ENCODE data around the gene POLR2M.
A peak's percentile ranks its signal among the peaks of the same experiment; 100 is the strongest.

POLR2M gene

DNA sequence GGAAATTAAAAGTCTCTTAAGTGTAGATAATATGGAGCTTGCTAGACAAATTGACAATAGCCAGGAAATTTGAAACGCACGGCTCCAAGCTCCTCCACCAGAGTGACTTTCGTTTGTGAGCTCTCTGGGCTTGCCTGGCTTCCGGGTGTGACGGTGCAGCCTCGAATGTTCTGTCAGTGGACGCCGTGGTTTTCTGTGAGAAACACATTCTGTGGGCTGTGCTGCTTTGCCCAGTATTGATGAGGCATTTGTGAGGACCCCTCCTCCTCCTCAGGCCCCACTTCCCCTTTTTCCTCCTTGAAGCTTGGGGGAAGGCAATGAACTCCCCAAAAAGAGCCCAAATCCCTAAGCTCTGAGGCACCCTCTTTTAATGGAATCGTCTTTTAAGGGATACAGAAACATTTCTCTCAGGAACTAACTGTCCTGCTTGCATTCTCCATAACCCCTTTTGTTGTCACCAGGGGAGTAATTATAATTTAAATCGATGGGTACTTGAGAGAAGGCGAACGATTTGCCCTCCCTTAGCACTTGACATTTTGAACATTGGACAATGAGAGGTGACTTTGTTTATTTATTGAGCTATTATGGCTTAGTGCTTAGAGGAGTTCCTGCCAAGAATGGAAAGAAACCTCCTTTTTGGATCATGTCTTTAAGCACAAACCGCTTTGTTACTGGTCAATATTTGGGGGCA, 40.8 kb downstream of the POLR2M start:
- ChIA-PET POLR2A (ENCODE audit: low non-redundant PET) (no interaction called here), CTCF (interaction anchor here (0.7 to 1.7 kb wide), 3 partner anchors 15 to 324 kb away, joined by 5 to 7 read pairs (median 7); no protein-coding TSS in a partner anchor)
- no peak for DNase-seq (ENCODE audit: low spot score)
- no peak overlapping the region for H3K27ac ChIP-seq
- TF ChIP-seq, protein P1, sequence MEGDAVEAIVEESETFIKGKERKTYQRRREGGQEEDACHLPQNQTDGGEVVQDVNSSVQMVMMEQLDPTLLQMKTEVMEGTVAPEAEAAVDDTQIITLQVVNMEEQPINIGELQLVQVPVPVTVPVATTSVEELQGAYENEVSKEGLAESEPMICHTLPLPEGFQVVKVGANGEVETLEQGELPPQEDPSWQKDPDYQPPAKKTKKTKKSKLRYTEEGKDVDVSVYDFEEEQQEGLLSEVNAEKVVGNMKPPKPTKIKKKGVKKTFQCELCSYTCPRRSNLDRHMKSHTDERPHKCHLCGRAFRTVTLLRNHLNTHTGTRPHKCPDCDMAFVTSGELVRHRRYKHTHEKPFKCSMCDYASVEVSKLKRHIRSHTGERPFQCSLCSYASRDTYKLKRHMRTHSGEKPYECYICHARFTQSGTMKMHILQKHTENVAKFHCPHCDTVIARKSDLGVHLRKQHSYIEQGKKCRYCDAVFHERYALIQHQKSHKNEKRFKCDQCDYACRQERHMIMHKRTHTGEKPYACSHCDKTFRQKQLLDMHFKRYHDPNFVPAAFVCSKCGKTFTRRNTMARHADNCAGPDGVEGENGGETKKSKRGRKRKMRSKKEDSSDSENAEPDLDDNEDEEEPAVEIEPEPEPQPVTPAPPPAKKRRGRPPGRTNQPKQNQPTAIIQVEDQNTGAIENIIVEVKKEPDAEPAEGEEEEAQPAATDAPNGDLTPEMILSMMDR (conservative IDR thresholded peaks at IDR 0.05; ENCODE audit: low read depth) = no peak

DNA sequence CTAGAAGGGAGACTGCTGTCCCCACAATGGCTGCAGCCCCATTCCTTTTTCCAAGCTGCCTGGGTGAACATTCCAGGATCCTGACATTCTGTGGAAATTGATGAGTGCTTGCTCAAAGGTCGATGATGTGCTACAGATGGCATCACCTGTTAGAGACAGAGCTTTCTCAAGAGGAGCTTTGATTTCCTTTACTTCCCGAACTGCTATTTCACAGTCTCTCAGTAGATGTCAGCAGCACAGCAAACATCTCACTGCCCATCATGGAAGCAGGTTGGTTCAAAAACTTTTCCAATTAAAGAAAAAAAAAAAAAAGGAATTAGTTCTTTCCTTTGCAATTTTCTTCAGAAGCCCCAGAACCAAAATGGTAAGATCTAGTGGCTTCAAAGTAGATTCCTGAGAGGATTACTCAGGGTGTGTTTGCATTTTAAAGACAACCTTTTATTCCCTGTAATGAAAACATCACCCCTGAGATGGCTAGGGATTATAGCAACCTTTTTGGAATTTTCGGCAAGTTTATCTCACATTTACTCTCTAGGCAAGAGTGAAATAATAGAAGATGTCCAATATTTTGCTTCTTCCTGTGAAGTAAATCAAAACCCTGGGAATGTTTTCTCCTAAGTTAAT, 44.8 kb downstream of the POLR2M start:
- ChIA-PET CTCF (interaction anchor here (0.5 to 4.1 kb wide), 23 partner anchors 8 to 377 kb away, joined by 3 to 27 read pairs (median 4); partner anchors contain the start of gene ALDH1A2), POLR2A (ENCODE audit: low non-redundant PET) (no interaction called here)
- TF ChIP-seq, protein P1 (conservative IDR thresholded peaks at IDR 0.05; ENCODE audit: low read depth) = peak; percentile 65
- peak; percentile 47 for DNase-seq (ENCODE audit: low spot score)
- H3K27ac ChIP-seq = no peak overlapping the region

DNA sequence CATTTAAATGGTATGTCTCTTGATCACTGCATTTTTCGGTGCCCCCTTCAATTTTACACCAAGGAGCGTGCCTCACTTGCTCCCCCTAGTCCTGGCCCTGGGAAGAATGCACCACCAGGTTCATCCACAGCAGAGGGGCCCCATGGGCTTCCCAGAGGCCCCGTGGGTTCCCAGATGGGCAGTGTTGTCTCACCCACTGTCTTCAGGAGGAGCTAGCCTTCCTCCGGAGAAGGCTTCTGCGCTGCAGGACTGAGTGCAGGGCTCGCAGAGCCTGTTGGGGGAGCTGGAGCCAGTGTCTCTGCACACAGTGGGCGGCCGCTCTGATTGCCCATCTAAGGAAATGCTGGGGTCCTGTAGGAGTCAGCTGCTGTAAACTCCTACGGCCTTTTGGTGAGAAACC, 45.9 kb downstream of the POLR2M start:
- TF ChIP-seq, protein P1 (conservative IDR thresholded peaks at IDR 0.05; ENCODE audit: low read depth) = no peak
- POLR2A ChIA-PET (ENCODE audit: low non-redundant PET) = interaction anchor here (0.6 kb wide), 1 partner anchor 142 kb away, joined by 3 read pairs; no protein-coding TSS in a partner anchor
- DNase-seq (ENCODE audit: low spot score) = no peak
- H3K27ac ChIP-seq = no peak overlapping the region
- CTCF ChIA-PET = interaction anchor here (0.5 to 4.1 kb wide), 4 partner anchors 20 to 318 kb away, joined by 3 to 27 read pairs (median 10); no protein-coding TSS in a partner anchor

GRCh38 chr15:57752840-57753239, 46.3 kb downstream of the POLR2M start:
- POLR2A ChIA-PET (ENCODE audit: low non-redundant PET) = interaction anchor here (0.6 kb wide), 1 partner anchor 142 kb away, joined by 3 read pairs; no protein-coding TSS in a partner anchor
- TF ChIP-seq, protein P1 (conservative IDR thresholded peaks at IDR 0.05; ENCODE audit: low read depth) = no peak
- CTCF ChIA-PET = interaction anchor here (0.5 to 4.1 kb wide), 4 partner anchors 21 to 318 kb away, joined by 3 to 27 read pairs (median 10); no protein-coding TSS in a partner anchor
- H3K27ac ChIP-seq = no peak overlapping the region
- DNase-seq (ENCODE audit: low spot score) = no peak

DNA sequence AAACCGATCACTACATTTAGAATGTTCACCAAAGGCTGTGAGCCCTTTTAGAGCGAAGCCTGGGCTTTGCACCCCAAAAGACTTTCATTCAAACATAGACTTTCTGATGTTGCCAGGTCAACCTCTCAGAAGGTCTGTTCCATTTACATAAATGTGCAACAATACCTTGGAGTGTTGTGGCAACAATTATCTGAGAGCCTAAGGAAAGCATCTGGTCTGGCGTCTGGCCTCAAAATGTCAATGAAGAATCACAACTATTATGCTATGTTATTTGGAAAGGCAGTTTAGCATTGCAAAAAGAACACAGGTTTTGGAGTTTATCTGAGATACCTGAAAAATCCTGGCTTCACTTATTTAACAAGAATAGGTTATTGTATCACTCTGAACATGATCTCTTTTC, 50.0 kb downstream of the POLR2M start:
- ChIA-PET POLR2A (ENCODE audit: low non-redundant PET) (no interaction called here), CTCF (no interaction called here)
- TF ChIP-seq, protein P1 (conservative IDR thresholded peaks at IDR 0.05; ENCODE audit: low read depth) = no peak
- no peak overlapping the region for H3K27ac ChIP-seq
- DNase-seq (ENCODE audit: low spot score) = no peak

- POLR2A ChIA-PET (ENCODE audit: low non-redundant PET) = no interaction called here
- H3K27ac ChIP-seq = no peak overlapping the region
- no peak for DNase-seq (ENCODE audit: low spot score)
- CTCF ChIA-PET = no interaction called here
- TF ChIP-seq, protein P1 (conservative IDR thresholded peaks at IDR 0.05; ENCODE audit: low read depth) = no peak
Measured at GRCh38 chr15:57758560-57758959, 52.0 kb downstream of the POLR2M start.

Data from RWPE1 (cell line).